ENCODE data around the gene IGSF9B.

Gene IGSF9B

GRCh38 chr11:133955081-133955891, 1.5 kb downstream of the IGSF9B start:
- H3K27ac ChIP-seq = peak overlapping the region; percentile 92 to 98
- no peak for TF ChIP-seq CTCF (IDR thresholded peaks at IDR 0.05)
- peak; percentile 91 for DNase-seq (ENCODE audit: low spot score)
- peak overlapping the region; percentile 92 for H3K4me3 ChIP-seq

- DNase-seq (ENCODE audit: low spot score) = no peak
- Histone ChIP-seq H3K27ac (peak overlapping the region; percentile 92 to 98), H3K4me3 (peak overlapping the region; percentile 92)
- TF ChIP-seq CTCF (IDR thresholded peaks at IDR 0.05) = no peak
Observed at GRCh38 chr11:133953999-133954398, 2.8 kb downstream of the IGSF9B start.

GRCh38 chr11:133953547-133953946, 3.2 kb downstream of the IGSF9B start:
- no peak for TF ChIP-seq CTCF (IDR thresholded peaks at IDR 0.05)
- peak overlapping the region; percentile 92 to 98 for H3K27ac ChIP-seq

GRCh38 chr11:133952199-133953190, 4.3 kb downstream of the IGSF9B start:
- no peak for DNase-seq (ENCODE audit: low spot score)
- Histone ChIP-seq H3K27ac (peak overlapping the region; percentile 92 to 98), H3K4me3 (peak overlapping the region; percentile 92)
- no peak for TF ChIP-seq CTCF (IDR thresholded peaks at IDR 0.05)

More at GRCh38 chr11:133953547-133953946, 3.2 kb downstream of the IGSF9B start:
- DNase-seq (ENCODE audit: low spot score) = no peak
- peak overlapping the region; percentile 92 for H3K4me3 ChIP-seq

- peak; percentile 90 for DNase-seq (ENCODE audit: low spot score)
- Histone ChIP-seq H3K4me3 (peak overlapping the region; percentile 66), H3K27ac (peak overlapping the region; percentile 73 to 98)
- no peak for TF ChIP-seq CTCF (IDR thresholded peaks at IDR 0.05)
Observed at GRCh38 chr11:133951327-133952198, 5.2 kb downstream of the IGSF9B start.

- DNase-seq (ENCODE audit: low spot score) = peak; percentile 86
- Histone ChIP-seq H3K4me3 (peak overlapping the region; percentile 66), H3K27ac (peak overlapping the region; percentile 73 to 98)
- TF ChIP-seq CTCF (IDR thresholded peaks at IDR 0.05) = no peak
Observed at GRCh38 chr11:133950874-133951326, 5.9 kb downstream of the IGSF9B start.
